Measurements from ENCODE around the gene PRR5.
"Not testable (repeated sequence)": the region's sequence is repeated elsewhere in the genome, so short reads cannot be mapped to it uniquely, and the experiment has no call there.

PRR5 gene

GRCh38 chr22:44730022-44730393 is 28.0 kb downstream of the PRR5 start:
- no peak for DNase-seq (ENCODE audit: low read depth)
- no peak overlapping the region for H3K4me3 ChIP-seq (ENCODE audit: low read depth, low read length)

- no peak for DNase-seq (ENCODE audit: low read depth)
- H3K4me3 ChIP-seq (ENCODE audit: low read depth, low read length): no peak overlapping the region
Measured at GRCh38 chr22:44730490-44731356, 28.7 kb downstream of the PRR5 start.

- no peak for DNase-seq (ENCODE audit: low read depth)
- H3K4me3 ChIP-seq (ENCODE audit: low read depth, low read length): no peak overlapping the region
Measured at GRCh38 chr22:44731357-44731970, 29.5 kb downstream of the PRR5 start.

GRCh38 chr22:44732017-44732561 is 30.1 kb downstream of the PRR5 start:
- DNase-seq (ENCODE audit: low read depth): no peak
- no peak overlapping the region for H3K4me3 ChIP-seq (ENCODE audit: low read depth, low read length)

- no peak overlapping the region for H3K4me3 ChIP-seq (ENCODE audit: low read depth, low read length)
- DNase-seq (ENCODE audit: low read depth): no peak
Measured at GRCh38 chr22:44732661-44733060, 30.7 kb downstream of the PRR5 start.

GRCh38 chr22:44733426-44734106 is 31.6 kb downstream of the PRR5 start:
- H3K4me3 ChIP-seq (ENCODE audit: low read depth, low read length): no peak overlapping the region
- no peak for DNase-seq (ENCODE audit: low read depth)

- no peak overlapping the region for H3K4me3 ChIP-seq (ENCODE audit: low read depth, low read length)
- no peak for DNase-seq (ENCODE audit: low read depth)
Measured at GRCh38 chr22:44734278-44734677, 32.3 kb downstream of the PRR5 start.

GRCh38 chr22:44734801-44735517 is 33.0 kb downstream of the PRR5 start:
- DNase-seq (ENCODE audit: low read depth): no peak
- H3K4me3 ChIP-seq (ENCODE audit: low read depth, low read length): no peak overlapping the region

GRCh38 chr22:44735518-44736428 is 33.8 kb downstream of the PRR5 start:
- H3K4me3 ChIP-seq (ENCODE audit: low read depth, low read length): no peak overlapping the region
- DNase-seq (ENCODE audit: low read depth): no peak

GRCh38 chr22:44736581-44737405 is 34.8 kb downstream of the PRR5 start:
- no peak for DNase-seq (ENCODE audit: low read depth)
- no peak overlapping the region for H3K4me3 ChIP-seq (ENCODE audit: low read depth, low read length)

GRCh38 chr22:44737406-44738346 is 35.7 kb downstream of the PRR5 start:
- H3K4me3 ChIP-seq (ENCODE audit: low read depth, low read length): no peak overlapping the region
- DNase-seq (ENCODE audit: low read depth): no peak

- no peak overlapping the region for H3K4me3 ChIP-seq (ENCODE audit: low read depth, low read length)
- DNase-seq (ENCODE audit: low read depth): no peak
Measured at GRCh38 chr22:44738347-44738715, 36.3 kb downstream of the PRR5 start.

- no peak for DNase-seq (ENCODE audit: low read depth)
Measured at GRCh38 chr22:44739024-44739423, 37.0 kb downstream of the PRR5 start.

GRCh38 chr22:44739666-44740065 is 37.7 kb downstream of the PRR5 start:
- not testable (repeated sequence) for H3K4me3 ChIP-seq (ENCODE audit: low read depth, low read length); DNase-seq (ENCODE audit: low read depth)

More at GRCh38 chr22:44739024-44739423, 37.0 kb downstream of the PRR5 start:
- H3K4me3 ChIP-seq (ENCODE audit: low read depth, low read length): no peak overlapping the region

GRCh38 chr22:44740307-44740706 is 38.3 kb downstream of the PRR5 start:
- DNase-seq (ENCODE audit: low read depth): no peak
- H3K4me3 ChIP-seq (ENCODE audit: low read depth, low read length): no peak overlapping the region

GRCh38 chr22:44741929-44742328 is 39.9 kb downstream of the PRR5 start:
- no peak for DNase-seq (ENCODE audit: low read depth)
- no peak overlapping the region for H3K4me3 ChIP-seq (ENCODE audit: low read depth, low read length)

GRCh38 chr22:44743247-44743646 is 41.2 kb downstream of the PRR5 start:
- DNase-seq (ENCODE audit: low read depth): no peak
- no peak overlapping the region for H3K4me3 ChIP-seq (ENCODE audit: low read depth, low read length)
